ENCODE results near the gene LPP. TPM values are rescaled to one million over a fixed set of nuclear protein-coding genes. Genes with fewer than 3 reads are reported as not detected.

Gene LPP
- total and polyA plus RNA-seq, 2 donors from 2014 or later, result 6.7 to 233 TPM

GRCh38 chr3:188656196-188656982 lies 502.4 kb downstream of the LPP start:
- Histone ChIP-seq H3K4me3 (ENCODE audit: low read length in 3 of 3) (no peak overlapping the region), H3K9me3 (ENCODE audit: control insufficient read depth in 2 of 3, insufficient read depth in 1 of 3, low read length in 3 of 3) (no peaks in the 10 kb centered on the region), H3K27me3 (ENCODE audit: control insufficient read depth, insufficient read depth, low read length) (no peaks in the 10 kb centered on the region), H3K27ac (ENCODE audit: low read depth in 2 of 2, low read length in 2 of 2) (no peak overlapping the region), H3K9ac (ENCODE audit: low read length in 3 of 3) (no peak overlapping the region), H3K4me1 (ENCODE audit: control insufficient read depth in 2 of 3, insufficient read depth in 2 of 3, low read depth in 1 of 3, low read length in 3 of 3) (no peaks in the 10 kb centered on the region), H3K36me3 (ENCODE audit: control insufficient read depth in 2 of 3, insufficient read depth in 3 of 3, low read length in 3 of 3) (no peaks in the 10 kb centered on the region)
- intact Hi-C loops (cut with DNase I), result no loop called here
- DNase-seq (no peak), FAIRE-seq (no peak)
- no peak for TF ChIP-seq CTCF (IDR thresholded peaks at IDR 0.05; ENCODE audit: borderline replicate concordance, extremely low read depth, insufficient read depth)

GRCh38 chr3:188658606-188659005 lies 504.6 kb downstream of the LPP start:
- DNase-seq (no peak), FAIRE-seq (no peak)
- no peak for TF ChIP-seq CTCF (IDR thresholded peaks at IDR 0.05; ENCODE audit: borderline replicate concordance, extremely low read depth, insufficient read depth)
- intact Hi-C loops (cut with DNase I), result no loop called here
- H3K9ac ChIP-seq (ENCODE audit: low read length in 3 of 3), result no peak overlapping the region
- H3K36me3 ChIP-seq (ENCODE audit: control insufficient read depth in 2 of 3, insufficient read depth in 3 of 3, low read length in 3 of 3), result no peaks in the 10 kb centered on the region
- no peaks in the 10 kb centered on the region for H3K9me3 ChIP-seq (ENCODE audit: control insufficient read depth in 2 of 3, insufficient read depth in 1 of 3, low read length in 3 of 3)
- no peak overlapping the region for H3K4me3 ChIP-seq (ENCODE audit: low read length in 3 of 3)
- H3K4me1 ChIP-seq (ENCODE audit: control insufficient read depth in 2 of 3, insufficient read depth in 2 of 3, low read depth in 1 of 3, low read length in 3 of 3), result no peaks in the 10 kb centered on the region
- no peaks in the 10 kb centered on the region for H3K27me3 ChIP-seq (ENCODE audit: control insufficient read depth, insufficient read depth, low read length)
- H3K27ac ChIP-seq (ENCODE audit: low read depth in 2 of 2, low read length in 2 of 2), result no peak overlapping the region

- no peaks in the 10 kb centered on the region for H3K27me3 ChIP-seq (ENCODE audit: control insufficient read depth, insufficient read depth, low read length)
- FAIRE-seq (no peak), DNase-seq (no peak)
- TF ChIP-seq CTCF (IDR thresholded peaks at IDR 0.05; ENCODE audit: borderline replicate concordance, extremely low read depth, insufficient read depth), result no peak
- no peak overlapping the region for H3K9ac ChIP-seq (ENCODE audit: low read length in 3 of 3)
- no peaks in the 10 kb centered on the region for H3K4me1 ChIP-seq (ENCODE audit: control insufficient read depth in 2 of 3, insufficient read depth in 2 of 3, low read depth in 1 of 3, low read length in 3 of 3)
- no peaks in the 10 kb centered on the region for H3K9me3 ChIP-seq (ENCODE audit: control insufficient read depth in 2 of 3, insufficient read depth in 1 of 3, low read length in 3 of 3)
- no peak overlapping the region for H3K27ac ChIP-seq (ENCODE audit: low read depth in 2 of 2, low read length in 2 of 2)
- H3K36me3 ChIP-seq (ENCODE audit: control insufficient read depth in 2 of 3, insufficient read depth in 3 of 3, low read length in 3 of 3), result no peaks in the 10 kb centered on the region
- intact Hi-C loops (cut with DNase I), result no loop called here
- H3K4me3 ChIP-seq (ENCODE audit: low read length in 3 of 3), result no peak overlapping the region
These were observed 505.6 kb downstream of the LPP start for GRCh38 chr3:188659449-188660090.

All from kidney (tissue), 14 donors.